Subcutaneous abdominal adipose tissue (tissue), 5 donors: ENCODE results near the gene PSMA6.
"Not testable (repeated sequence)": the region's sequence is repeated elsewhere in the genome, so short reads cannot be mapped to it uniquely, and the experiment has no call there.

Experiments
- H3K27ac ChIP-seq: one replicate; pipeline ENCODE4 v1.7.0; 2013; ENCODE audit warnings: low read depth, mild to moderate bottlenecking, inconsistent platforms, low read length, moderate library complexity
- H3K27me3 ChIP-seq, 5 donors: one replicate each; pipeline ENCODE4 v1.7.0; 2013; ENCODE audit warnings: low read length in 5 of 5, inconsistent platforms in 1 of 5; ENCODE audit not compliant: control insufficient read depth in 5 of 5, insufficient read depth in 4 of 5
- H3K36me3 ChIP-seq, 5 donors: one replicate each; pipeline ENCODE4 v1.7.0; 2013; ENCODE audit warnings: low read length in 5 of 5; ENCODE audit not compliant: control insufficient read depth in 5 of 5, insufficient read depth in 5 of 5
- H3K4me1 ChIP-seq, 5 donors: one replicate each; pipeline ENCODE4 v1.7.0; 2013; ENCODE audit warnings: low read length in 5 of 5, mild to moderate bottlenecking in 3 of 5, moderate library complexity in 1 of 5; ENCODE audit not compliant: control insufficient read depth in 5 of 5, insufficient read depth in 5 of 5
- H3K4me3 ChIP-seq, 5 donors: one replicate each; pipeline ENCODE4 v1.7.0; 2013; ENCODE audit warnings: low read length in 5 of 5, low read depth in 1 of 5
- H3K9ac ChIP-seq, 5 donors: one replicate each; pipeline ENCODE4 v1.7.0; 2013; ENCODE audit warnings: low read length in 5 of 5, mild to moderate bottlenecking in 4 of 5, moderate library complexity in 3 of 5
- H3K9me3 ChIP-seq, 5 donors: one replicate each; pipeline ENCODE4 v1.7.0; 2013; ENCODE audit warnings: low read length in 5 of 5; ENCODE audit not compliant: control insufficient read depth in 5 of 5
- donor health status: healthy.
- donor health status: healthy.
- donor health status: healthy.
- donor health status: healthy.
- donor health status: healthy.

The PSMA6 gene

DNA sequence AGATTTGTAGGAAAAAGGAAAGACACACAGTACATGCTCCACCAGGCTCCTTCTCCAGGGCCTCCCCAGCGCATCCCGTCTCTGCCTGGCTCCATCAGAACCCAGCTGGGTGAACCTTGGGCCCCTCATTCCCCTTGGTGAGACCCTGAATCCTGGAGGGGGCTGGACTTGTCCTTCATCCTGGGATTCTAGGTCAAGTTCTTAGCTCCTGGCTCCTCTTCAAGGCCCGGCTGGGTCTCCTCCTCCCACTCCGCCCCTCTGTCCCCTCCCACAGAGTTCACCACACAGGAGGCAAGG, 49.2 kb downstream of the PSMA6 start:
- H3K27ac ChIP-seq, result peak overlapping the region; percentile 97
- peak overlapping the region in 3 of 5 donors; percentile 53 to 74 (median 63) for H3K9ac ChIP-seq
- H3K4me3 ChIP-seq, result peak overlapping the region in 1 of 5 donors; percentile 52
- no peaks in the 10 kb centered on the region for H3K36me3 ChIP-seq
- no peaks in the 10 kb centered on the region for H3K27me3 ChIP-seq
- H3K4me1 ChIP-seq, result peaks cover 28 to 77% (median 69%) of the 10 kb centered on the region in 5 donors
- no peaks in the 10 kb centered on the region for H3K9me3 ChIP-seq

GRCh38 chr14:35341751-35342488, 49.7 kb downstream of the PSMA6 start:
- peak overlapping the region; percentile 12 to 52 (median 34) for H3K4me3 ChIP-seq
- no peaks in the 10 kb centered on the region for H3K9me3 ChIP-seq
- no peaks in the 10 kb centered on the region for H3K36me3 ChIP-seq
- peak overlapping the region; percentile 97 for H3K27ac ChIP-seq
- H3K4me1 ChIP-seq, result peaks cover 28 to 72% (median 64%) of the 10 kb centered on the region in 5 donors
- peak overlapping the region; percentile 53 to 74 (median 63) for H3K9ac ChIP-seq
- no peaks in the 10 kb centered on the region for H3K27me3 ChIP-seq

GRCh38 chr14:35342489-35343010, 50.4 kb downstream of the PSMA6 start:
- Histone ChIP-seq H3K9me3 (no peaks in the 10 kb centered on the region), H3K9ac (peak overlapping the region in 4 of 5 donors; percentile 57 to 74 (median 64)), H3K27ac (peak overlapping the region; percentile 97), H3K36me3 (no peaks in the 10 kb centered on the region), H3K4me3 (peak overlapping the region in 4 of 5 donors; percentile 12 to 52 (median 27)), H3K27me3 (no peaks in the 10 kb centered on the region), H3K4me1 (peaks cover 25 to 65% (median 58%) of the 10 kb centered on the region in 5 donors)

DNA sequence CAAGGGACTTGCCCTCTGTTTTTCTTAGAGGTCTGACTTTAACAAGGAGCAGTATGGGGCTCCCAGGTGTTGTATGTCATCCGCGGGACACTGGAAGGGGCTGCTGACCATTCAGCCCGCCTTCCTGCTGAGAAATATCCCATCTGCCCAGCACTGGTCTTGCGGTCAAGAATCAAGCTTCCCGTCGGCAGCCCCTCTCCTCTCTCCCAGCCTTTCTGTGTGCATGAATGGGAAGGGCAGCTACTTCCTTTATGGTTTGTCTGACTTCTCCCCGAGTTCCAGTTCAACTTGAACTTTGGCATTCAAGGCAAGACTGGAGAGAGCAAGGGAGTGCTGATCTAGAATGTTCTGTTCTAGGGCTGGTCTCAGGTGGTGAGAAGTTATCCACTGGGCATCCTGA, 51.5 kb downstream of the PSMA6 start:
- H3K4me1 ChIP-seq, result peaks cover 20 to 58% (median 53%) of the 10 kb centered on the region in 5 donors
- peak overlapping the region; percentile 72 for H3K27ac ChIP-seq
- H3K9ac ChIP-seq, result peak overlapping the region in 1 of 5 donors; percentile 10

DNA sequence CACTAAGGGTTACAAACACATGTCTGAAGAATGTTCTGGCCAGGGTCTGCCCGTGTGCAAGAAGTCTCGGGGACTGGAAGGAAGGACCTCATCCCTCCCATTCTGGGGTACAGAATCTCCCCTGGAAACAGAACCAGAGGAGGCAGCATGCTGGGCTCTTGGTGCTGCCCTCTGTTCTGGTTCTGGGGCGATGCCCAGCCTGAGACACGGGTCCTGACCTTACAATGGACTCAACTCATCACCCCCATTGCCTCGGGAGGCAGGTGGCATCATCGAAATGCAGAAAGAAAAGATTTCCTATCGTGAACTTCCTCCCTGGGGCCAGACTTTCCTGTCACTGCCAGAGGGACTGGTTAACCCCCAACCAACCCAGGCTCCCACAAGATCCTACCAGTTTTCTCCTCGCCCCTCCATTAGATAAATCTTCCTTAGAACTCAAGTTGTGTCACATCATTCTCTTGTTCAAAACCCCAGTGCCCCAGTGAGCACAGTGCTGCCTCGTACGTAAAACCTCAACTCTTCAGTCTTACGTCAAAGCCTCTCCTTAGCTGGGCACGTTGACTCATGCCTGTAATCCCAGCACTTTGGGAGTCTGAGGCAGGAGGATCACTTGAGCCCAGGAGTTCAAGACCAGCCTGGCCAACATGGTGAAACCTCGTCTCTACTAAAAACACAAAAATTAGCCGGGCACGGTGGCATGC, 52.1 kb downstream of the PSMA6 start:
- H3K9me3 ChIP-seq, result no peaks in the 10 kb centered on the region
- H3K4me3 ChIP-seq, result peak overlapping the region in 2 of 5 donors; percentile 13 to 22
- H3K4me1 ChIP-seq, result peaks cover 20 to 53% (median 51%) of the 10 kb centered on the region in 5 donors
- no peak overlapping the region for H3K9ac ChIP-seq
- peak overlapping the region; percentile 72 for H3K27ac ChIP-seq
- no peaks in the 10 kb centered on the region for H3K36me3 ChIP-seq
- H3K27me3 ChIP-seq, result no peaks in the 10 kb centered on the region

More for the DNA sequence above, 51.5 kb downstream of the PSMA6 start:
- H3K9me3 ChIP-seq, result no peaks in the 10 kb centered on the region
- H3K36me3 ChIP-seq, result no peaks in the 10 kb centered on the region
- H3K4me3 ChIP-seq, result peak overlapping the region in 2 of 5 donors; percentile 13 to 22
- no peaks in the 10 kb centered on the region for H3K27me3 ChIP-seq

DNA sequence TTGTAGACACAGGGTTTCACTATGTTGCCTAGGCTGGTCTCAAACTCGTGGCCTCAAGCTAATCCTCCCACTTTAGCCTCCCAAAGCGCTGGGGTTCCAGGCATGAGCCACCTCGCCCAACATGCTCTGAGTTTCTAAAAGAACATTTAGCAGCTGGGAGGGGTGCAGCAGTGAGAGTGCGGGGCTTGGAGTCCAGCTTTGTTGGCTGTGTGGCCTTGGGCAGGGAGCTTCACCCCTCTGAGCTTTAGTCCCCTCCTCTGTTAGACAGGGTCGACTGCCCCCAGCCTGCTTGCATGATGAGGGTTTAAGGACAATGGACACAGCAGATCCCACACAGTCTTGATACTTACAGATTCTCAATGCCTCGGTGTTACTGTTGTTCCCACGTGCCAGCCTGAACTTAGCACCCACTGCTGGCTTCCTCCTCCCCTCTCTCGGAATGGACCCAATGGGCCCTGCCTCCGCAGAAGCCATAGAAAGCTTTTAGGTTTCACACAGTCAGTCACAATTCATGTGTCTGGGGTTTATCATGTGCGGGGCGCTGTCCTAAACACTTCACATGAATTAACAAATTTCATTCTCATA, 54.6 kb downstream of the PSMA6 start:
- Histone ChIP-seq H3K9me3 (no peaks in the 10 kb centered on the region), H3K27ac (no peak overlapping the region), H3K4me3 (no peak overlapping the region), H3K9ac (no peak overlapping the region), H3K4me1 (peaks cover 13 to 34% (median 30%) of the 10 kb centered on the region in 5 donors), H3K36me3 (no peaks in the 10 kb centered on the region), H3K27me3 (no peaks in the 10 kb centered on the region)

- H3K36me3 ChIP-seq, result no peaks in the 10 kb centered on the region
- H3K27me3 ChIP-seq, result no peaks in the 10 kb centered on the region
- no peak overlapping the region for H3K4me3 ChIP-seq
- no peak overlapping the region for H3K27ac ChIP-seq
- no peaks in the 10 kb centered on the region for H3K9me3 ChIP-seq
- peaks cover 13 to 34% (median 30%) of the 10 kb centered on the region in 5 donors for H3K4me1 ChIP-seq
- H3K9ac ChIP-seq, result no peak overlapping the region
Observed at GRCh38 chr14:35347323-35348043, 55.3 kb downstream of the PSMA6 start.

- H3K4me1 ChIP-seq, result peaks cover 16 to 34% (median 31%) of the 10 kb centered on the region in 5 donors
- not testable (repeated sequence) for H3K27me3 ChIP-seq, H3K27ac ChIP-seq, H3K4me3 ChIP-seq, H3K9me3 ChIP-seq, H3K9ac ChIP-seq, H3K36me3 ChIP-seq
Observed at GRCh38 chr14:35348044-35348380, 55.8 kb downstream of the PSMA6 start.

- no peak overlapping the region for H3K27ac ChIP-seq
- no peak overlapping the region for H3K4me3 ChIP-seq
- H3K27me3 ChIP-seq, result no peaks in the 10 kb centered on the region
- H3K36me3 ChIP-seq, result no peaks in the 10 kb centered on the region
- H3K4me1 ChIP-seq, result peaks cover 7 to 27% (median 23%) of the 10 kb centered on the region in 5 donors
- no peak overlapping the region for H3K9ac ChIP-seq
- no peaks in the 10 kb centered on the region for H3K9me3 ChIP-seq
Observed at GRCh38 chr14:35349496-35350365, 57.5 kb downstream of the PSMA6 start.
